PC-3 (cell line): ENCODE measurements around the gene FBLN1.

Experiments used
- CTCF ChIP-seq: fragments of 300-600 bp; sonication (generic); conservative IDR thresholded peaks from 2 replicates; pipeline ENCODE4 v1.5.1; 2017; ENCODE audit warnings: antibody characterized with exemption, low read depth, mild to moderate bottlenecking, low read length
- EZH2 ChIP-seq: fragments of 300-600 bp; sonication (generic); IDR thresholded peaks from one replicate; pipeline ENCODE4 v1.6.1; 2017; ENCODE audit warnings: antibody characterized with exemption, mild to moderate bottlenecking, low read length; ENCODE audit not compliant: unreplicated experiment

GRCh38 chr22:45564349-45565030 is 61.8 kb downstream of the FBLN1 start:
- TF ChIP-seq CTCF (no peak), EZH2 (no peak)
